ENCODE results near the gene TXLNG.

DNA sequence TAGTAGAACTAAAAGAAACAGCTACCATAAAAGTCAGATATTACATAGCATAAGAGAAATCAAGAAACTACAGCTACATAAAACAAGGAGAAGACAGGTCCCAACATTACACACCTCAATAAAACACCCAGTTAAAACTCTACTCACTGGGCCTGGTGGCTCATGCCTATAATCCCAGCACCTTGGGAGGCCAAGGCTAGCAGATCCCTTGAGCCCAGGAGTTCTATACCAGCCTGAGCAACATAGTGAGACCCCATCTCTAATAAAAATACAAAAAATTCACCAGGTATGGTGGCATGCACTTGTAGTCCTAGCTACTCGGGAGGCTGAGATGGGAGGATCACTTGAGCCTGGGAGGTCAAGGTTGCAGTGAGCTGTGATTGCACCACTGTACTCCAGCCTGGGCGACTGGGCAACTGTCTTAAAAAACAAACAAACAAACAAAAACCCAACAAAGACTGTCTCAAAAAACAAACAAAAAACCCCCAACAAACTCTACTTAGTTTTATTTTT is 15.2 kb upstream of the TXLNG start:
- TF ChIP-seq CTCF (IDR thresholded peaks at IDR 0.05) (no peak), POLR2A (IDR thresholded peaks at IDR 0.05) (no peak)

Measured in testis (tissue), 2 donors.